ENCODE results near the gene SH3BGRL2.

- TF ChIP-seq, protein P1, sequence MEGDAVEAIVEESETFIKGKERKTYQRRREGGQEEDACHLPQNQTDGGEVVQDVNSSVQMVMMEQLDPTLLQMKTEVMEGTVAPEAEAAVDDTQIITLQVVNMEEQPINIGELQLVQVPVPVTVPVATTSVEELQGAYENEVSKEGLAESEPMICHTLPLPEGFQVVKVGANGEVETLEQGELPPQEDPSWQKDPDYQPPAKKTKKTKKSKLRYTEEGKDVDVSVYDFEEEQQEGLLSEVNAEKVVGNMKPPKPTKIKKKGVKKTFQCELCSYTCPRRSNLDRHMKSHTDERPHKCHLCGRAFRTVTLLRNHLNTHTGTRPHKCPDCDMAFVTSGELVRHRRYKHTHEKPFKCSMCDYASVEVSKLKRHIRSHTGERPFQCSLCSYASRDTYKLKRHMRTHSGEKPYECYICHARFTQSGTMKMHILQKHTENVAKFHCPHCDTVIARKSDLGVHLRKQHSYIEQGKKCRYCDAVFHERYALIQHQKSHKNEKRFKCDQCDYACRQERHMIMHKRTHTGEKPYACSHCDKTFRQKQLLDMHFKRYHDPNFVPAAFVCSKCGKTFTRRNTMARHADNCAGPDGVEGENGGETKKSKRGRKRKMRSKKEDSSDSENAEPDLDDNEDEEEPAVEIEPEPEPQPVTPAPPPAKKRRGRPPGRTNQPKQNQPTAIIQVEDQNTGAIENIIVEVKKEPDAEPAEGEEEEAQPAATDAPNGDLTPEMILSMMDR (conservative IDR thresholded peaks at IDR 0.05; ENCODE audit: low read depth, low read length), result no peak
- TF ChIP-seq EZH2phosphoT487 (IDR thresholded peaks at IDR 0.05; ENCODE audit: borderline replicate concordance, low read length), result no peak
These were observed 106.0 kb downstream of the SH3BGRL2 start for GRCh38 chr6:79737172-79737571.

Data from PC-3 (cell line).